Activated CD4-positive, CD25-positive, alpha-beta regulatory T cell treated with anti-CD3 and anti-CD28 coated beads, Interleukin-2, amount 50 U/mL, for 16 hours (primary cell): Measurements from ENCODE around the gene ADCY9.
"Not testable (repeated sequence)": the region's sequence is repeated elsewhere in the genome, so short reads cannot be mapped to it uniquely, and the experiment has no call there.

ENCODE experiments used
- DNase-seq: peaks from one replicate; pipeline ENCODE4 v3.0.0-alpha.2; 2020; ENCODE audit warnings: low read depth, low spot score

ADCY9 gene

GRCh38 chr16:3950343-3951193 is 165.7 kb downstream of the ADCY9 start:
- no peak for DNase-seq

DNA sequence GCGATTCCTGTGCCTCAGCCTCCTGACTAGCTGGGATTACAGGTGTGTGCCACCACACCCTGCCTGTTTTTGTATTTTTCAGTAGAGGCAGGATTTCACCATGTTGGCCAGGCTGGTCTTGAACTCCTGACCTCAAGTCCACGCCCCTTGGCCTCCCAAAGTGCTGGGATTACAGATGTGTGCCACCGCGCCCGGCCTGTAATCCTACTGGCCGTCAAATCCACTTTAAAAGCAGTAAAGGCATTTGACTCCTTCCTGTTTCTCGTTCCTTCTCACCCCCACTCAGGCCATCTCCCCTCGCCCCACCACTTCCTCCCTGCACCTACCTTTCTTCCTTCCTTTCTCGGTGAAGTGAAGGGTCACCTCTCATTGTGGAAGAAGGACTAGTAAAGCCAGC is 166.3 kb downstream of the ADCY9 start:
- no peak for DNase-seq

GRCh38 chr16:3949287-3949686 is 167.0 kb downstream of the ADCY9 start:
- DNase-seq: no peak

GRCh38 chr16:3948378-3948995 is 167.8 kb downstream of the ADCY9 start:
- DNase-seq: no peak

DNA sequence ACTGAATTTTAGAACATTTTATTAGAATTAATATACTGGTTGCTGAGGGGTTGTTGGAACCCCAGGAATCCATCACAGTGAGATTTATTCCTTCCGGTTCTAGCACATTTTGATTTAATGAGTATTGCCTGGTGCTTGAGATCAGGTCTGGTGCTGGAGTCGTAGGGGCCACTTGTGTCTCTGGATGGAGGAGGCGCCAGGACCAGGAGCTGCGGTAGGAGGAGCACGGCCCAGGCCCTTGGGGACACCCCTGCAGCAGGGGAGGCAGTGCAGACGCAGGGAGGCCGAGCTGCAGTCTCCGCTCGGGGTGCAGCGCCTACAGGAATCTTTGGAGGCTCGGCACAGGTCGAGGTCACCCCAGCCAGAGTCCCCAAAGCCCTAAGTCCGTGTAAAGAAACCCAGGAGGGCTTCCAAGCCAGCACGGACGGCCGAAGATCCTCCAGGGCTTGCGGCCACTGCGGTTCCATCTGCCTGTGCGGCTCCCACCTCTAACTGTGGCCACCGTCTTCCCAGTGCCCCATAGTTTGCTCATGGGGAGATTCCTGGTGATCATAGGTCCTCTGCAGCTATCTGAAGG is 169.6 kb downstream of the ADCY9 start:
- no peak for DNase-seq

- no peak for DNase-seq
These were observed 170.3 kb downstream of the ADCY9 start for GRCh38 chr16:3945751-3946603.

DNA sequence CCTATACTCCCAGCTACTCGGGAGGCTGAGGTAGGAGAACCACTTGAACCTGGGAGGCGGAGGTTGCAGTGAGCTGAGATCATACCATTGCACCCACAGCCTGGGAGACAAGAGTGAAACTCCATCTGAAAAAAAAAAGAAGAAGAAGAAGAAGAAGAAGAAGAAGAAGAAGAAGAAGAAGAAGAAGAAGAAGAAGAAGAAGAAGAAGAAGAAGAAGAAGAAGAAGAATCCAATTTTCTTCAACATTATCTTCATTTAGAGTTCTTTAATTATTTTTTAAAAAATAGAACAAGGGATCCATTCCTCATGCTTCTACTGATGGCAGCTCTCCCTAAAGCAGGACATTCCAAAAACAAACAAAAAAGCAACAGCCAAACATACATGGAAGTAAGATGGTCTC is 171.8 kb downstream of the ADCY9 start:
- DNase-seq: not testable (repeated sequence)

DNA sequence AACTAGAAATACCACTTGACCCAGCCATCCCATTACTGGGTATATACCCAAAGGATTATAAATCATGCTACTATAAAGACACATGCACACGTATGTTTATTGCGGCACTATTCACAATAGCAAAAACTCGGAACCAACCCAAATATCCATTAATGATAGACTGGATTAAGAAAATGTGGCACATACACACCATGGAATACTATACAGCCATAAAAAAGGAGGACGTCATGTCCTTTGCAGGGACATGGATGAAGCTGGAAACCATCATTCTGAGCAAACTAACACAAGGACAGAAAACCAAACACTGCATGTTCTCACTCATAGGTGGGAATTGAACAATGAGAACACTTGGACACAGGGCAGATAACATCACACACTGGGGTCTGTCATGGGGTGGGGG is 174.1 kb downstream of the ADCY9 start:
- not testable (repeated sequence) for DNase-seq

DNA sequence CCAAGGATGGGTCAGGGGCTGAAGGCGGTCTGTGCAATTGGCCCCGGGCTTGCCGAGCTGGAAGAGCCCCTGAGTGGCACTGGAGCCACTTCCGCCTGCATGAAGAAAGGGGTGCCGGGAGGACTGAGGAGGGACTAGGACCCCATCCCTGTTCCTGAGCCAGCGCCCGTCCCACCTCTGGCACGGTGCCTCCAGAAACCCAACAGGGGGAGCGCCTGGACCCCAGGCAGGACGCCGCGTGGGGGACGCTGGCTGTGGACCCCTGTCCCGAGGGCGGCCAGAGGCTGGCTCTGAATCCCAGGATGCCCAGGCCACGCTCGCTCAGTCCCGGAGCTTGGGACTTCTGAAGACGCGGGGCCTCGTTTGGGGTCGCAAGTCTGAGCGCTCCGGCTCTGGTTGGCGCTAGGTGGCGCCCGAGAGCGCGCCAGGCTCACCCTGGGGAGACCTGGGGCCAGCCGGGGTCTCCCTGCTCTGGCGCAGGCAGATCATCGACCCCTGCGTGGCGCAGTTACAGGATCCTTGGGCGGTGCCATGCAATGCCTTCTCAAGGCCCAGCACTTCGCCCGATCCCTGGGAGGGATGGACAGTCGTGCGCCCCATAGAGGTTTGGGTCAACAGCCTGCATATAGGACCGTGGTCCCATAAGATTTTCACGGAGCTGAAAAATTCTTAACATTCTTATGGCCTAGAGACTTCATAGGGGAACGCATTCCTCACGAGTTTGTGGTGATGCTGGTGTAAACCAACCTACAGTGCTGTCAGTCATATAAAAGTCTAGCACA is 177.2 kb downstream of the ADCY9 start:
- peak; percentile 16 for DNase-seq

- DNase-seq: no peak
These were observed 177.8 kb downstream of the ADCY9 start for GRCh38 chr16:3938471-3938842.

DNA sequence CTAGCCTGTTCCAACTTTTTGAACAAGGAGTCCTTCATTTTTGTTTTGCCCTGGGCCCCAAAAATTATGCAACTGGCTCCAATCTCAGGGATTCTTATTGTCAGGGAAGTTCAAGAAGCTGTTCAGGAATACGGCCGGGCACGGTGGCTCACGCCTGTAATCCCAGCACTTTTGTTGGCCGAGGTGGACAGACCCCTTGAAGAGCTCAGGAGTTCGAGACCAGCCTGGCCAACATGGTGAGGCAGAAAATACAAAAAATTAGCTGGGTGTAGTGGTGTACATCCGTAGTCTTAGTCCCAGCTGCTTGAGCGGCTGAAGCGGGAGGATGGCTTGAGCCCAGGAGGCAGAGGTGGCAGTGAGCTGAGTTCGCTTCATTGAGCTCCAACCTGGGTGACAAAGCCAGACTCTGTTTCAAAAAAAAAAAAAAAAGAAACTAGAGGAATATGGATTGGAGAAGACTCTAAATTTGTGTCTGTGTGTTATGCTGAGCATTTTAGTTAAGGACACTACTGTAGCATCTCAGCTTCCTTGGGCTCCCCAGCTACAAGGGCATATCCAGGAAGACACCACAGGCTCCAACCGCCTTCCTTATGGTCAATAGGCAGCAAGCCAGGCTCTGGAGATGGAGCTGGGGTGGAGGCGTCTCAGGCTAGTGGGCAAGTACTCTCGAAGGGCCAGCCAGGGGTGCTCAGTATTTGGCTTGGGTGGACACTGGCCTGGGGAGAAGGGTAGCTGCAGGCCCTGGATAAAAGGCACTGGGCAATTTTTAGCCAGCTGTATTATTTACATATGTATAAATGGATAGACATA is 179.0 kb downstream of the ADCY9 start:
- DNase-seq: no peak

GRCh38 chr16:3935921-3936320 is 180.3 kb downstream of the ADCY9 start:
- no peak for DNase-seq

DNA sequence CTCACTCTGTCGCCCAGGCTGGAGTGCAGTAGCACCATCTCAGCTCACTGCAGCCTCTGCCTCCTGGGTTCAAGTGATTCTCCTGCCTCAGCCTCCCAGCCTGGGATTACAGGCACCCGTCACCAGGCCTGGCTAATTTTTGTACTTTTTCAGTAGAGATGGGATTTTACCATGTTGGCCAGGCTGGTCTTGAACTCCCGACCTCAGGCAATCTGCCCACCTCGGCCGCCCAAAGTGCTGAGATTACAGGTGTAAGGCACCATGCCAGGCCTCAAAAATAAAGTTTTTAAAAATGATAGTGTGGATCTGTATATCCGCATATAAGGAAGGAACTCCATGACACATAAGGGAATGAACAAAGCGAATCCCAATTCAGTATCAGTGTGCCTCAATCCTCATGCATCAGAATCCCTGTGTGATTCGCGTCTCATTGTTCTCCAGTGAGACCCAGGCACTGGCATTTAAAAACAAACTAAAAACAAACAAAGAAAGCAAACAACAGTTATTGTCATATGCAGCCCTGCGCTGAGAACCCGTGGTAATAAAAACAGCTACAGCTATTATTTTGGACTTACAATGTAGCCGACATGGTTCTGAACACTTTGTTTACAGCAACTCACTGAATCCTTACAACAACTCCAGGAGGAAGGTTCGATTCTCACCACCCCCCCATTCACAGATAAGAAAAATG is 181.6 kb downstream of the ADCY9 start:
- DNase-seq: no peak

- DNase-seq: not testable (repeated sequence)
These were observed 189.1 kb downstream of the ADCY9 start for GRCh38 chr16:3927147-3927546.

DNA sequence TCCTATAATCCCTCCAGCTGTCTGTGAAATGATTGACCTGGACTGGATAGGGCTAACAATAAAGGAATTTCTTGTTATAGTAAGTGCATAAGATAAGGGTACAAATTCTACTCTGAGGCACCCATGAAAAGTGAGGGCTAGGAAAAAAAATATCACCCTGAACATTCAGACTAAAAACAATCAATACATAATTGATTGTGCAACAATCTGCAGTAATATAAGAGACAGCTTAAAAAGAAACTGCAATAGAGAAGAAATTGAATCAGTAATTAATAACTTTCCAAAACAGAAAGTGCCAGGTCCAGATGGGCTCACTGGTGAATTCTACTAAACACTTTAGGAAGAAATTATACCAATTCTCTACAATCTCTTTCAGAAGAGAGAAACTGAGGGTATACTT is 191.5 kb downstream of the ADCY9 start:
- no peak for DNase-seq

DNA sequence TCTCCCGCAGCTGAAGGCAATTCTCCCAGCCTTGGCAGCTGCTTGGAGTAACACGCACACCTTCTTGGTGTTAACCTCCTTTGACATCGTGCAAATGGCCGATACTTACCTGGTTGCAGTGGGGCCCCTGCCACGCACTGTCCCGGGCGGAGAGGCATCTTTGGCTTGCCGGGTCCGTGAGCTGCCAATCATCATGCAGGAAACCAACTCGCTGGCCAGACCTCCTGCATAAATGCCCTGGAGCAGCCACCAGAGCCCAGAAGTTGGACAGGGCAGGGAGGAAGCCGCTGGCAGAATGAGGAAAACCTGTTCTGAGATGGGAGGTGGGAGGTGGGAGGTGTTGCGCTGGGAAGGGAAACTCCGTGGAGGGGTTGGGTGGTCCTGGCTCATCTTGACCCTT is 194.0 kb downstream of the ADCY9 start:
- DNase-seq: no peak

- DNase-seq: no peak
These were observed 196.0 kb downstream of the ADCY9 start for GRCh38 chr16:3920206-3920605.

DNA sequence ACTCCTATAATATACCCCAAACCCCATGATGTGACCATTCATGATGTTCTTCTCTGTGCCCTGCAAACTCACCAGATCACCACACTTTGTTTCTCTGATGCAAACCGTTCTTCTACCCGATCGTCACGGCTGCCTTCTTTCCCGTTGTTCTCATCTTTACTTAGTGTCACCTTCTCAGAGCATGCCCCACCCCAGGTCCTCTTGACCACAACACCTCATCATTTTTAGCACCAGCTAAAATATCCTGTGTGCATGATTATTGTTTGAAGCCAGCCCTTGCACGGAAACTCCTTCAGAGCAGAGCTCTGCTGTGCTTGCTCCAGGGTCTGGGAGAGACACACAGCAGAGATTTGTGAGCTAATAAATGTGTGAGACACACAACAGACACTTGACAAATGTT is 196.8 kb downstream of the ADCY9 start:
- DNase-seq: no peak

DNA sequence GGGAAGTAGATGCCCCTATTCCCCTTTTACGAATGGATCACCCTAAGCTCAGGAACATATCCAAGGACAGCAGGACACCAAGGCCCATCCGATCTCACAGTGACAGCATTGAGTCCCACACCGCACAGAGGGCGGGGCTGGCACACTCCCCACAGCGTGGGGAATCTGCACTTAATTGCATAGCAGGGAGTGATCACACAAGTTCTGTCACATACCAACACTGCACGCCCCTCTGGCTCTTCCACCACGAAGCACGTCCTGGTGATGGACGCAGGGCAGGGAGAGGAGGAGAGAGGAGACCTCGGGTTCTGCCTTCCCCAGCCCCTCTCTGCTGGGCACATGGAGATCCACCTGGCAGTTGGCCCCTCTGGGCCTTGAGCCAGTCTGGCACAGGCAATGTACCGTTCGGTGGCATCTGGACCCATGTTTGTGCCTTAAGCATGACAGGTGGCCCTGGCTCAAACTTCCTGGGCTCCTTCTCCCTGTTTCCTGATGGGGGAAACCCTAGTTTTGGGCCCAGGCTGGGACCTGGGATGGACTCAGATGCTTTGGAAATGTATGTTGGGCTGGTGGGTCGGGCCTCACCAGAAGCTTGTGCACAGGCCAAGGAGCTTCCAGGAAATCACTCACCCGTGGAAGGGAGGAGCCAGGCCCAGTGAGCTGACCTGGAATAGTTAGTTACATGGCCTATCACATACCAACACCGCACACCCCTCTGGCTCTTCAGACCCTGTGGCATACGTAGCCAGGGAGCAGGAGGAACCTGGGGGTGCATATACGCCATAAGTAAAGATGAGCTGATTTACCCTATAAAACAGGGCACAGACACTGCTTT is 200.6 kb downstream of the ADCY9 start:
- no peak for DNase-seq
